PFSK-1 (cell line): ENCODE results near the gene TAS2R1.

ENCODE experiments used
- POLR2AphosphoS5 ChIP-seq: IDR thresholded peaks from 2 replicates; pipeline ENCODE4 v1.6.1; 2012; ENCODE audit warnings: low read depth, mild to moderate bottlenecking, control low read depth, low read length, moderate library complexity
- TAF1 ChIP-seq: IDR thresholded peaks from 2 replicates; pipeline ENCODE4 v1.6.1; 2012; ENCODE audit warnings: low read length, control low read depth, borderline replicate concordance; ENCODE audit not compliant: insufficient read depth

DNA sequence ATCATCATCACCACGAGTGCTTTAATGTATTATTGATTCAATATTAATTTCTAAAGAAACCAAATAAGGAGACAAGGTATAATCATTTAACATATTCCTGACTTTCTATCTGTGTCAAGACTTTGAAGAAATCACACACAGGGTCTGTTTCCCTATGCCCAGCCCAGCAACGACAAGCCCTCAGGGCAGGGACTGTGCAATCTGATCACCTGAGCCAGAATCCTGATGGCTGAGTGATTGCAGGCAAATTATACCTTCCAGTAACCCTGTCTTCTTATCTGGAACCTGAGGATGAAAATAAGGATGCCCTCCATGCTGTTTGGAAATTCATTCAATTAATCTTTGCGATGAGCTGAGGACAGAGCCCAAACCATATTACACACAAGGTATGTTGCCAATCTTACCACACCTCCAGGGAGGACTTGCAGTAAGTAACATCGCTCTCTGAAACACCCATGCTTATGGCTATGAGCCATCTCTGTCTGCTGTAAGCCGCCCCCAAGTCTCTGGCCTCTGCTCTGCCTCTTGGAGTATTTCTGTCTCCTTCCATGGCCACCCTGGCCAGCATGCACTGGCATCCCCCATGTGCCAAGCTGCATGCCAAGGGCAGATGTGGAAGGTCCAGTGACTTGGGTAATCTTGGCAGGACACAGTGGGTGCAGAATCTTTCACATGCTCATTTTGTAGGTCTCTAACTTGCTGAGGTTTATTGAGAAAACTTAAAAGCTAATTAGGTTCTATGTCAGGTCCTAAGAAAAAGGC lies 10.6 kb downstream of the TAS2R1 start:
- TF ChIP-seq POLR2AphosphoS5 (no peak), TAF1 (no peak)
